SK-N-SH (cell line): ENCODE results near the gene SPG21. TPM values are rescaled to one million over a fixed set of nuclear protein-coding genes. Genes with fewer than 3 reads are reported as not detected.
A peak's percentile ranks its signal among the peaks of the same experiment; 100 is the strongest.

Experiments
- CTCF ChIA-PET: fragments of 300-600, 350-600 bp; formaldehyde crosslinking; extraction: SDS; loops from one replicate; lab custom pipeline; 2021; lab: Yijun Ruan, JAX
- POLR2A ChIA-PET: fragments of 350-600 bp; sonication (Branson Sonifier 250); formaldehyde crosslinking; extraction: SDS; loops from one replicate; lab custom pipeline; 2020; ENCODE audit warnings: antibody characterized with exemption, inconsistent platforms; lab: Yijun Ruan, JAX
- DNase-seq: peaks from one replicate; pipeline ENCODE4 v3.0.0; 2012
- H2AFZ ChIP-seq: fragments of 200-600 bp; sonication (generic); 2 replicates; pipeline ENCODE4 v1.8.1; 2016; ENCODE audit warnings: antibody characterized with exemption, mild to moderate bottlenecking, low read depth
- H3F3A ChIP-seq: fragments of 200-600 bp; sonication (generic); replicated peaks from 2 replicates; pipeline ENCODE3; 2016; ENCODE audit warnings: antibody characterized with exemption, mild to moderate bottlenecking; ENCODE audit not compliant: insufficient read depth
- H3K27ac ChIP-seq, 2 experiments: fragments of 200-500 bp in 1 of 2; fragments of 200-600 bp in 1 of 2; sonication (Bioruptor generic) in 1 of 2; sonication (generic), shearing (Covaris generic) in 1 of 2; 2 replicates each; pipeline versions ENCODE4 v1.5.1 to v1.6.1; 2014 to 2016; ENCODE audit warnings: low read depth in 2 of 2, inconsistent platforms in 1 of 2, low read length in 1 of 2, mild to moderate bottlenecking in 1 of 2, mixed read lengths in 1 of 2
- H3K27me3 ChIP-seq: fragments of 200-600 bp; sonication (generic), shearing (Covaris generic); 2 replicates; pipeline ENCODE4 v1.6.1; 2016; ENCODE audit warnings: mixed run types; ENCODE audit not compliant: insufficient read depth
- H3K36me3 ChIP-seq, 2 experiments: fragments of 200-500 bp in 1 of 2; fragments of 200-600 bp in 1 of 2; sonication (Bioruptor generic) in 1 of 2; sonication (generic) in 1 of 2; replicated peaks in 1 of 2; 2 replicates each; pipeline versions ENCODE3 to v1.5.1; 2014 to 2016; ENCODE audit warnings: low read length in 1 of 2, mild to moderate bottlenecking in 1 of 2; ENCODE audit not compliant: insufficient read depth in 2 of 2, control insufficient read depth in 1 of 2
- H3K4me1 ChIP-seq, 2 experiments: fragments of 200-500 bp in 1 of 2; fragments of 200-600 bp in 1 of 2; sonication (Bioruptor generic) in 1 of 2; sonication (generic), shearing (Covaris generic) in 1 of 2; 2 replicates each; pipeline versions ENCODE4 v1.5.1 to v1.6.1; 2014 to 2016; ENCODE audit warnings: low read depth in 1 of 2, low read length in 1 of 2, mixed run types in 1 of 2; ENCODE audit not compliant: insufficient read depth in 2 of 2, control insufficient read depth in 1 of 2
- H3K4me2 ChIP-seq: fragments of 200-600 bp; sonication (generic), shearing (Covaris generic); 2 replicates; pipeline ENCODE4 v1.6.1; 2017; ENCODE audit warnings: mixed run types
- H3K4me3 ChIP-seq, 2 experiments: fragments of 200-500 bp in 1 of 2; fragments of 200-600 bp in 1 of 2; sonication (Bioruptor generic) in 1 of 2; sonication (generic), shearing (Covaris generic) in 1 of 2; 2 replicates each; pipeline versions ENCODE4 v1.5.1 to v1.8.1; 2014 to 2016; ENCODE audit warnings: low read depth in 2 of 2, inconsistent platforms in 1 of 2, low read length in 1 of 2, mild to moderate bottlenecking in 1 of 2, mixed read lengths in 1 of 2, moderate library complexity in 1 of 2
- H3K79me2 ChIP-seq: fragments of 200-600 bp; sonication (generic); 2 replicates; pipeline ENCODE4 v1.8.1; 2017; ENCODE audit warnings: mild to moderate bottlenecking; ENCODE audit not compliant: insufficient read depth
- H3K9ac ChIP-seq: fragments of 200-600 bp; sonication (generic); 2 replicates; pipeline ENCODE4 v1.6.1; 2017; ENCODE audit warnings: mixed run types
- H3K9me2 ChIP-seq: fragments of 200-600 bp; sonication (generic); 2 replicates; pipeline ENCODE4 v1.6.1; 2017; ENCODE audit warnings: mixed run types
- H3K9me3 ChIP-seq: fragments of 200-600 bp; sonication (generic); 2 replicates; pipeline ENCODE4 v1.6.1; 2017; ENCODE audit warnings: mixed run types, mild to moderate bottlenecking, moderate library complexity
- H4K20me1 ChIP-seq: fragments of 200-600 bp; sonication (generic); 2 replicates; pipeline ENCODE4 v1.6.1; 2017; ENCODE audit warnings: mild to moderate bottlenecking, mixed run types; ENCODE audit not compliant: insufficient read depth
- CHD2 ChIP-seq: fragments of 150-350 bp; IDR thresholded peaks from 2 replicates; pipeline ENCODE4 v1.6.1; 2018; ENCODE audit warnings: low read length; ENCODE audit not compliant: partially characterized antibody
- EP300 ChIP-seq, 2 experiments: IDR thresholded peaks; 2 replicates each; pipeline versions ENCODE4 v1.4.0 to v1.6.1; 2012; ENCODE audit warnings: borderline replicate concordance in 1 of 2, low read depth in 1 of 2, low read length in 1 of 2
- EZH2phosphoT487 ChIP-seq: fragments of 200-600 bp; sonication (generic); IDR thresholded peaks from 2 replicates; pipeline ENCODE4 v1.6.1; 2017; ENCODE audit warnings: low read depth, mixed run types, mild to moderate bottlenecking, antibody characterized with exemption, moderate library complexity, borderline replicate concordance
- FOSL2 ChIP-seq: IDR thresholded peaks from 2 replicates; pipeline ENCODE4 v1.4.0; 2012; ENCODE audit warnings: low read depth, mild to moderate bottlenecking, moderate library complexity, borderline replicate concordance
- GABPA ChIP-seq: IDR thresholded peaks from 2 replicates; pipeline ENCODE4 v1.4.0; 2012; ENCODE audit warnings: low read depth, mild to moderate bottlenecking
- GATA2 ChIP-seq: sonication (generic); formaldehyde crosslinking; IDR thresholded peaks from 2 replicates; pipeline ENCODE4 v1.5.0; 2020; ENCODE audit warnings: mild to moderate bottlenecking, missing genetic modification reagents
- JUND ChIP-seq: IDR thresholded peaks from 2 replicates; pipeline ENCODE4 v1.4.0; 2012
- MEF2A ChIP-seq: IDR thresholded peaks from 2 replicates; pipeline ENCODE4 v1.4.0; 2012; ENCODE audit warnings: low read depth, borderline replicate concordance
- MXI1 ChIP-seq: IDR thresholded peaks from 2 replicates; pipeline ENCODE4 v1.6.1; 2012; ENCODE audit warnings: mild to moderate bottlenecking, low read depth, low read length, improper control_type of control experiment
- NFIC ChIP-seq: IDR thresholded peaks from 2 replicates; pipeline ENCODE4 v1.4.0; 2012; ENCODE audit warnings: borderline replicate concordance
- POLR2AphosphoS5 ChIP-seq: IDR thresholded peaks from 2 replicates; pipeline ENCODE4 v1.6.1; 2012; ENCODE audit warnings: low read depth, low read length
- RAD21 ChIP-seq: IDR thresholded peaks from 2 replicates; pipeline ENCODE4 v1.6.1; 2012; ENCODE audit warnings: mild to moderate bottlenecking, low read length
- REST ChIP-seq: IDR thresholded peaks from 2 replicates; pipeline ENCODE4 v1.6.1; 2012; ENCODE audit warnings: mild to moderate bottlenecking, low read depth, low read length, moderate library complexity
- SIN3A ChIP-seq: IDR thresholded peaks from 2 replicates; pipeline ENCODE4 v1.6.1; 2012; ENCODE audit warnings: low read depth, mild to moderate bottlenecking, low read length, moderate library complexity, borderline replicate concordance
- SMC3 ChIP-seq: IDR thresholded peaks from 2 replicates; pipeline ENCODE4 v1.6.1; 2012; ENCODE audit warnings: low read depth, low read length, improper control_type of control experiment
- TAF1 ChIP-seq: IDR thresholded peaks from 2 replicates; pipeline ENCODE4 v1.6.1; 2012; ENCODE audit warnings: low read depth, mild to moderate bottlenecking, low read length, moderate library complexity, borderline replicate concordance
- TEAD4 ChIP-seq: IDR thresholded peaks from 2 replicates; pipeline ENCODE4 v1.4.0; 2012; ENCODE audit warnings: mild to moderate bottlenecking, borderline replicate concordance; ENCODE audit not compliant: insufficient read depth
- YY1 ChIP-seq: IDR thresholded peaks from 2 replicates; pipeline ENCODE4 v1.4.0; 2012; ENCODE audit warnings: low read depth, mild to moderate bottlenecking
- WGBS: methylation state at CpG from one replicate; pipeline ENCODE4 v1.1.6; 2017; ENCODE audit warnings: low lambda C conversion rate; 5-methylcytosine and 5-hydroxymethylcytosine counted together
- polyA plus RNA-seq, 3 experiments: library from polyadenylated mRNA; depleted of rRNA; stranded (reverse); fragments of >200 nt; gene quantifications; 2 replicates each; pipeline ENCODE4 v1.2.3, GENCODE V29; 2012

SPG21 gene
- polyA plus RNA-seq, 1 of the 3 experiments (the other 2 are of a cell fraction): 56.5 TPM

- TF ChIP-seq REST (0 out of 2 replicates have a peak, but pooled peaks have one; percentile 14), YY1 (peak; percentile 69), POLR2AphosphoS5 (peak; percentile 94), FOSL2 (no peak)
- TF ChIP-seq, all 33 proteins: peak for 9
These were observed 39.4 kb upstream of the SPG21 start, which contains the start of gene MTFMT (continued) for GRCh38 chr15:65028921-65029735.

- no peak for DNase-seq
- Histone ChIP-seq H3K9me2 (no peaks in the 10 kb centered on the region), H4K20me1 (no peaks in the 10 kb centered on the region), H2AFZ (peak overlapping the region; percentile 93; the same call in 1 of the 2 replicates), H3K27me3 (no peaks in the 10 kb centered on the region)
- no peak for TF ChIP-seq EP300 (IDR thresholded peaks at IDR 0.05; ENCODE audit: borderline replicate concordance in 1 of 2, low read depth in 1 of 2, low read length in 1 of 2)
- no peak for TF ChIP-seq EZH2phosphoT487
- no peak for TF ChIP-seq GATA2 (CRISPR knock-in tag)
- TF ChIP-seq JUND: no peak
- TF ChIP-seq RAD21: no peak
- no peak for TF ChIP-seq NFIC
- TF ChIP-seq MXI1: no peak
- no peak for TF ChIP-seq POLR2AphosphoS5
- no peak for TF ChIP-seq TEAD4
- no peak for TF ChIP-seq CHD2
- TF ChIP-seq FOSL2: no peak
- no peak for TF ChIP-seq SIN3A
- TF ChIP-seq TAF1: no peak
- TF ChIP-seq MEF2A: no peak
- no peak for TF ChIP-seq GABPA
- no peak for TF ChIP-seq REST
- no peak for TF ChIP-seq SMC3
- TF ChIP-seq, all 33 proteins: peak for 0
- Histone ChIP-seq H3K4me2 (peak overlapping the region; percentile 95), H3K9ac (peak overlapping the region; percentile 75; the same call in 1 of the 2 replicates), H3K9me3 (no peaks in the 10 kb centered on the region), H3K27ac (no peak overlapping the region), H3K4me1 (peaks cover 0 to 6% of the 10 kb centered on the region in 2 experiments; a peak in 2 of 4 replicates), H3F3A (no peaks in the 10 kb centered on the region), H3K79me2 (peaks cover 25% of the 10 kb centered on the region), H3K36me3 (peaks cover 18 to 27% of the 10 kb centered on the region in 2 experiments), H3K4me3 (peak overlapping the region; percentile 76 to 92)
- CTCF ChIA-PET: no interaction called here
- POLR2A ChIA-PET: no interaction called here
- 71% methylated on average over 10 of the region's 10 CpGs for WGBS
These were observed 38.6 kb upstream of the SPG21 start for GRCh38 chr15:65028338-65028737.
